ENCODE data around the gene ESRRA. TPM values are rescaled to one million over a fixed set of nuclear protein-coding genes. Genes with fewer than 3 reads are reported as not detected.

The ESRRA gene
- total and polyA plus RNA-seq, 2 of the 8 experiments (the other 6 are each of a cell fraction or from before 2014, with no cell fraction given), result 18.2 to 37.0 TPM

DNA sequence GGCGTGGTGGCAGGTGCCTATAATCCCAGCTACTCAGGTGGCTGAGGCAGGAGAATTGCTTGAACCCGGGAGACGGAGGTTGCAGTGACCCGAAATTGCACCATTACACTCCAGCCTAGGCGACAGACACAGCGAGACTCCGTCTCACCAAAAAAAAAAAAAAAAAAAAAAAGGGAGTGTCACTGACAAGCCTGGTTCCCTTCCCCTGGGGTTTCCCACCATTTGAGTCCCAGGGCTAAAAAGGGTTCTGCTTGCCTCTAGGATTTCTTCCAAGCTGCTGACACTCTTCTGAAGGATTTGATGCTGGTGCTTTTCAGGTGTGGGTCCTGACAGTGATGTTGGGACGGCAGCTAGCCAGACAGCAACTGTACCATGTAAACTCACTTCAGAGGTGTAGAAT lies 33.4 kb downstream of the ESRRA start:
- Histone ChIP-seq H3K79me1 (ENCODE audit: low read depth, low read length) (no peaks in the 10 kb centered on the region), H4K5ac (ENCODE audit: insufficient read length, low read depth, low read length) (no peak overlapping the region), H3K27me3 (replicated peaks in 1 of 4; ENCODE audit: control insufficient read depth in 3 of 4, extremely low read depth in 1 of 4, insufficient read depth in 3 of 4, low read length in 3 of 4) (peaks cover 0 to 2% (median 0%) of the 10 kb centered on the region in 4 experiments; a peak in 1 of 7 replicates), H3K9me3 (ENCODE audit: insufficient read depth in 2 of 2, low read depth in 1 of 2, low read length in 1 of 2) (no peaks in the 10 kb centered on the region), H4K20me1 (replicated peaks in 1 of 2; ENCODE audit: control insufficient read depth in 1 of 2, insufficient read depth in 2 of 2, low read length in 2 of 2) (no peaks in the 10 kb centered on the region), H3K79me2 (ENCODE audit: control insufficient read depth in 1 of 2, insufficient read depth in 2 of 2, low read length in 2 of 2) (no peaks in the 10 kb centered on the region), H2BK12ac (ENCODE audit: low read depth, low read length) (no peak overlapping the region), H3K4ac (replicated peaks; ENCODE audit: insufficient read length, low read depth, low read length) (no peak overlapping the region), H2AK5ac (ENCODE audit: low read depth, low read length) (no peak overlapping the region), H4K8ac (ENCODE audit: extremely low read depth, insufficient read depth, low read length) (no peak overlapping the region), H3K27ac (ENCODE audit: low read depth, low read length) (no peak overlapping the region), H3K23ac (ENCODE audit: insufficient read length) (no peak overlapping the region), H3K4me3 (ENCODE audit: extremely low read depth in 1 of 4, insufficient read depth in 2 of 4, low read depth in 3 of 4, low read length in 4 of 4) (no peak overlapping the region), H2AFZ (ENCODE audit: low read length) (no peak overlapping the region), H2BK5ac (ENCODE audit: low read depth, low read length) (no peak overlapping the region), H3K4me2 (ENCODE audit: insufficient read depth in 1 of 2, low read depth in 2 of 2, low read length in 2 of 2) (no peak overlapping the region), H3K18ac (ENCODE audit: extremely low read depth, low read length) (no peak overlapping the region), H2BK120ac (replicated peaks; ENCODE audit: low read depth, low read length) (no peak overlapping the region), H3K56ac (replicated peaks; ENCODE audit: insufficient read length, low read depth, low read length) (no peak overlapping the region), H3K9ac (replicated peaks in 1 of 4; ENCODE audit: extremely low read depth in 1 of 4, low read depth in 3 of 4, low read length in 3 of 4) (no peak overlapping the region), H3K36me3 (ENCODE audit: control insufficient read depth in 2 of 4, insufficient read depth in 4 of 4, low read length in 3 of 4) (no peaks in the 10 kb centered on the region), H2BK20ac (ENCODE audit: low read length) (no peak overlapping the region), H3K4me1 (replicated peaks in 1 of 4; ENCODE audit: control insufficient read depth in 3 of 4, insufficient read depth in 4 of 4, low read length in 3 of 4) (peaks cover 0 to 23% (median 17%) of the 10 kb centered on the region in 4 experiments; a peak in 6 of 7 replicates), H4K91ac (replicated peaks; ENCODE audit: insufficient read length, low read length) (no peak overlapping the region), H3K23me2 (ENCODE audit: low read depth, low read length) (peaks cover 11% of the 10 kb centered on the region; the same call in 1 of the 2 replicates), H3K14ac (ENCODE audit: insufficient read length) (no peak overlapping the region), H2BK15ac (ENCODE audit: low read length) (no peak overlapping the region)
- ChIA-PET POLR2A (ENCODE audit: partially characterized antibody) (interaction anchor here (2.3 kb wide), 1 partner anchor 21 kb away, joined by 12 read pairs; the partner anchor contains the start of genes PRDX5 and TRMT112), CTCF (ENCODE audit: partially characterized antibody) (interaction anchor here (0.6 to 37.6 kb wide), 7 partner anchors 12 to 312 kb away, joined by 3 to 614 read pairs (median 6); partner anchors contain the start of genes CATSPERZ, CCDC88B, ESRRA and FERMT3)
- FAIRE-seq, result no peak
- TF ChIP-seq, protein P1, sequence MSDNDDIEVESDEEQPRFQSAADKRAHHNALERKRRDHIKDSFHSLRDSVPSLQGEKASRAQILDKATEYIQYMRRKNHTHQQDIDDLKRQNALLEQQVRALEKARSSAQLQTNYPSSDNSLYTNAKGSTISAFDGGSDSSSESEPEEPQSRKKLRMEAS (IDR thresholded peaks at IDR 0.05), result no peak
- TF ChIP-seq KDM5A (IDR thresholded peaks at IDR 0.05; ENCODE audit: low read length) (no peak), CBX8 (IDR thresholded peaks at IDR 0.05; ENCODE audit: borderline replicate concordance, low read depth, low read length) (no peak), KDM1A (IDR thresholded peaks at IDR 0.05; ENCODE audit: borderline replicate concordance, low read length) (no peak), ZNF274 (IDR thresholded peaks at IDR 0.05; ENCODE audit: borderline replicate concordance, extremely low read depth, low read length) (no peak), TAF1 (IDR thresholded peaks at IDR 0.05; ENCODE audit: low read depth, low read length) (no peak)
- TF ChIP-seq, protein P2, sequence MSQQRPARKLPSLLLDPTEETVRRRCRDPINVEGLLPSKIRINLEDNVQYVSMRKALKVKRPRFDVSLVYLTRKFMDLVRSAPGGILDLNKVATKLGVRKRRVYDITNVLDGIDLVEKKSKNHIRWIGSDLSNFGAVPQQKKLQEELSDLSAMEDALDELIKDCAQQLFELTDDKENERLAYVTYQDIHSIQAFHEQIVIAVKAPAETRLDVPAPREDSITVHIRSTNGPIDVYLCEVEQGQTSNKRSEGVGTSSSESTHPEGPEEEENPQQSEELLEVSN (IDR thresholded peaks at IDR 0.05), result no peak
- TF ChIP-seq, protein P3, sequence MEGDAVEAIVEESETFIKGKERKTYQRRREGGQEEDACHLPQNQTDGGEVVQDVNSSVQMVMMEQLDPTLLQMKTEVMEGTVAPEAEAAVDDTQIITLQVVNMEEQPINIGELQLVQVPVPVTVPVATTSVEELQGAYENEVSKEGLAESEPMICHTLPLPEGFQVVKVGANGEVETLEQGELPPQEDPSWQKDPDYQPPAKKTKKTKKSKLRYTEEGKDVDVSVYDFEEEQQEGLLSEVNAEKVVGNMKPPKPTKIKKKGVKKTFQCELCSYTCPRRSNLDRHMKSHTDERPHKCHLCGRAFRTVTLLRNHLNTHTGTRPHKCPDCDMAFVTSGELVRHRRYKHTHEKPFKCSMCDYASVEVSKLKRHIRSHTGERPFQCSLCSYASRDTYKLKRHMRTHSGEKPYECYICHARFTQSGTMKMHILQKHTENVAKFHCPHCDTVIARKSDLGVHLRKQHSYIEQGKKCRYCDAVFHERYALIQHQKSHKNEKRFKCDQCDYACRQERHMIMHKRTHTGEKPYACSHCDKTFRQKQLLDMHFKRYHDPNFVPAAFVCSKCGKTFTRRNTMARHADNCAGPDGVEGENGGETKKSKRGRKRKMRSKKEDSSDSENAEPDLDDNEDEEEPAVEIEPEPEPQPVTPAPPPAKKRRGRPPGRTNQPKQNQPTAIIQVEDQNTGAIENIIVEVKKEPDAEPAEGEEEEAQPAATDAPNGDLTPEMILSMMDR (IDR thresholded peaks at IDR 0.05; ENCODE audit: control extremely low read depth in 1 of 3, insufficient read depth in 1 of 3, low read depth in 1 of 3, low read length in 3 of 3), result no peak
- no peak for DNase-seq (ENCODE audit: low read depth in 1 of 2, low spot score in 2 of 2)
- 91% methylated on average over 5 of the region's 8 CpGs; no CpG with 5 or more reads in 1 of the 2 experiments for WGBS, 2 experiments (ENCODE audit: extremely low coverage in 1 of 2, insufficient coverage in 1 of 2, insufficient read length in 1 of 2, insufficient replicate concordance in 2 of 2, low coverage in 1 of 2, low lambda C conversion rate in 2 of 2, missing lambda C conversion rate in 1 of 2)
